Bronchus fibroblast of lung (primary cell): ENCODE measurements around the gene RNF222. TPM values are rescaled to one million over a fixed set of nuclear protein-coding genes. Genes with fewer than 3 reads are reported as not detected.

Experiments
- total RNA-seq: library from RNA; depleted of rRNA; stranded (reverse); fragments of >200 nt; gene quantifications from 2 replicates; pipeline ENCODE4 v1.2.3, GENCODE V29; 2015

The RNF222 gene
- total RNA-seq: not detected in 2 replicates

GRCh38 chr17:8397636-8398035 lies at the start of gene RNF222:
RNF222 (minus strand) TSS chr17:8397827; CDS start chr17:8393461, 4,366 bp downstream.

GRCh38 chr17:8435245-8436168 lies 37.9 kb upstream of the RNF222 start, which contains the start of gene NDEL1:
NDEL1 (plus strand) TSS chr17:8435884; CDS start chr17:8444272, 8,388 bp downstream.

GRCh38 chr17:8383143-8383822 lies 14.3 kb downstream of the RNF222 start, which contains the start of gene RPL26:
RPL26 (minus strand) TSS chr17:8383193; CDS start chr17:8382310, 883 bp downstream.

GRCh38 chr17:8376271-8377067 lies 21.2 kb downstream of the RNF222 start, which contains the start of gene KRABD2:
KRABD2 (minus strand) TSS chr17:8376704.

Other genes starting within 250 kb of the RNF222 start
- gene PER1, start 245.4 kb downstream of the RNF222 start, total RNA-seq: 20.7 and 23.0 TPM in 2 replicates
- gene VAMP2, start 234.9 kb downstream of the RNF222 start, total RNA-seq: 4.3 and 5.2 TPM in 2 replicates
- 30.6 and 34.5 TPM in 2 replicates for gene TMEM107, start 221.4 kb downstream of the RNF222 start, total RNA-seq
- gene BORCS6, start 207.6 kb downstream of the RNF222 start, total RNA-seq: 9.4 and 10.8 TPM in 2 replicates
- gene AURKB, start 187.3 kb downstream of the RNF222 start, total RNA-seq: 89.8 and 108 TPM in 2 replicates
- gene CTC1, start 149.8 kb downstream of the RNF222 start, total RNA-seq: 6.1 and 6.2 TPM in 2 replicates
- gene PFAS, start 148.5 kb downstream of the RNF222 start, total RNA-seq: 42.0 and 42.7 TPM in 2 replicates
- gene RANGRF, start 109.2 kb downstream of the RNF222 start, total RNA-seq: 32.4 and 34.3 TPM in 2 replicates
- gene SLC25A35, start 102.4 kb downstream of the RNF222 start, total RNA-seq: 1.2 and 1.5 TPM in 2 replicates
- not detected in 2 replicates for gene ARHGEF15, start 87.6 kb downstream of the RNF222 start, total RNA-seq
- gene ODF4, start 58.0 kb downstream of the RNF222 start, total RNA-seq: not detected in 2 replicates
- 3,674 and 3,688 TPM in 2 replicates for gene RPL26, start 14.6 kb downstream of the RNF222 start, total RNA-seq
- gene NDEL1, start 38.1 kb upstream of the RNF222 start, total RNA-seq: 42.7 and 55.6 TPM in 2 replicates
- 55.4 and 61.7 TPM in 2 replicates for gene MYH10, start 232.9 kb upstream of the RNF222 start, total RNA-seq